Kidney epithelial cell (primary cell): ENCODE results near the gene TOPAZ1. TPM values are rescaled to one million over a fixed set of nuclear protein-coding genes. Genes with fewer than 3 reads are reported as not detected.

ENCODE experiments used
- DNase-seq: peaks from one replicate; pipeline ENCODE4 v3.0.0-alpha.2; 2010; ENCODE audit warnings: low read depth
- H3K27me3 ChIP-seq: 2 replicates; pipeline ENCODE4 v1.6.0; 2011; ENCODE audit warnings: low read length; ENCODE audit not compliant: control insufficient read depth, insufficient read depth
- H3K36me3 ChIP-seq: 2 replicates; pipeline ENCODE4 v1.5.1; 2011; ENCODE audit warnings: low read length; ENCODE audit not compliant: control insufficient read depth, insufficient read depth
- H3K4me3 ChIP-seq: 2 replicates; pipeline ENCODE4 v1.5.1; 2011; ENCODE audit warnings: low read depth, mild to moderate bottlenecking, control low read depth, low read length
- CTCF ChIP-seq: IDR thresholded peaks from 2 replicates; pipeline ENCODE4 v1.5.1; 2011; ENCODE audit warnings: mild to moderate bottlenecking, moderate library complexity, low read length, control low read depth, inconsistent platforms; ENCODE audit not compliant: insufficient read depth, poor library complexity, severe bottlenecking
- total RNA-seq: library from RNA; depleted of rRNA; stranded (reverse); fragments of >200 nt; gene quantifications from 2 replicates; pipeline ENCODE4 v1.2.3, GENCODE V29; 2015

The TOPAZ1 gene
- total RNA-seq, 1 donor from 2014 or later = not detected

GRCh38 chr3:44280077-44280476, 38.4 kb downstream of the TOPAZ1 start:
- DNase-seq = no peak
- no peaks in the 10 kb centered on the region for H3K27me3 ChIP-seq

DNA sequence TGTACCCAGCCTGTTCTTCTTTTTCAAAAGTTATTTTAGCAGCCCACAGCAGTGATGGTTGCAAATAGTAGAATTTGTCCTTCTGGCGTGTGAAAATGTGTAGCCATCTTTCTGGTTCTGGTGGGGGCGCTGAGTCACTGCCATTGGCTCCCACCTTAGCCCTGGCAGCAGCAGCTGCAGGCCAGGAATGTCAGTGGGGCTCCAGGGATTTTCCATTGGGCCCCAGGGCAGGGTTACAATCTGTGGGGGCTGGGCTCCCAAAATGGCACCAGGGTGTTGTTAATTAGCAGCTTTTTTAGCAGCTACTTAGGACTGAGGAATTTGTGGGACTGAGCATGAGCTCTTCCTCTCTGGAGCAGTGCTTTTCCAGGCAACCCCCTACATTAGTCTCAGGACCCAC, 38.9 kb downstream of the TOPAZ1 start:
- TF ChIP-seq CTCF = no peak
- DNase-seq = no peak
- Histone ChIP-seq H3K27me3 (no peaks in the 10 kb centered on the region), H3K4me3 (no peak overlapping the region), H3K36me3 (no peaks in the 10 kb centered on the region)

More at GRCh38 chr3:44280077-44280476, 38.4 kb downstream of the TOPAZ1 start:
- Histone ChIP-seq H3K36me3 (no peaks in the 10 kb centered on the region), H3K4me3 (no peak overlapping the region)
- no peak for TF ChIP-seq CTCF

- TF ChIP-seq CTCF = no peak
- H3K36me3 ChIP-seq = no peaks in the 10 kb centered on the region
- no peaks in the 10 kb centered on the region for H3K27me3 ChIP-seq
- no peak for DNase-seq
- no peak overlapping the region for H3K4me3 ChIP-seq
Observed at GRCh38 chr3:44284949-44285348, 43.3 kb downstream of the TOPAZ1 start.

GRCh38 chr3:44289882-44290462, 48.3 kb downstream of the TOPAZ1 start:
- Histone ChIP-seq H3K4me3 (no peak overlapping the region), H3K27me3 (no peaks in the 10 kb centered on the region), H3K36me3 (no peaks in the 10 kb centered on the region)
- no peak for TF ChIP-seq CTCF
- DNase-seq = no peak

- no peaks in the 10 kb centered on the region for H3K36me3 ChIP-seq
- no peak for DNase-seq
- no peak for TF ChIP-seq CTCF
- no peak overlapping the region for H3K4me3 ChIP-seq
- H3K27me3 ChIP-seq = no peaks in the 10 kb centered on the region
Observed at GRCh38 chr3:44292276-44292675, 50.6 kb downstream of the TOPAZ1 start.

DNA sequence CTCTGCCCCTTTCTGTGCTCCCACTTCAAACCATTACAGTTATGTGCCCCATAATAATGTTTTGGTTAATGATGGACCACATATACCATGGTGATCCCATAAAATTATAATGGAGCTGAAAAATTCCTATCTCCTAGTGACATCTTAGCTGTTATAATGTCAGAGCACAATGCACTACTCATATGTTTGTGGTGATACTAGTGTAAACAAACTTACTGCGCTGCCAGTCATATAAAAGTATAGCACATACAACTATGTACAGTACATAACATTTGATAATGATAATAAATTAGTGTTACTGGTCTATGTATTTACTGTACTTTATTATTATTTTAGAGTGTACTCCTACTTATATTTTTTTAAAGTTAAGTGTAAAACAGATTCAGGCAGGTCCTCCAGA, 51.3 kb downstream of the TOPAZ1 start:
- Histone ChIP-seq H3K4me3 (no peak overlapping the region), H3K36me3 (no peaks in the 10 kb centered on the region), H3K27me3 (no peaks in the 10 kb centered on the region)
- no peak for TF ChIP-seq CTCF
- no peak for DNase-seq
